Mesendoderm (in vitro differentiated cells): ENCODE results near the gene DNAH17.
A peak's percentile ranks its signal among the peaks of the same experiment; 100 is the strongest.

ENCODE experiments used
- DNase-seq: peaks from one replicate; pipeline ENCODE4 v3.0.0; 2013
- H2AK5ac ChIP-seq: 2 replicates; pipeline ENCODE4 v1.6.1; 2013; ENCODE audit warnings: low read length, inconsistent platforms
- H2BK120ac ChIP-seq: 2 replicates; pipeline ENCODE4 v1.6.1; 2013; ENCODE audit warnings: low read depth, mild to moderate bottlenecking, low read length, moderate library complexity, mixed read lengths
- H2BK15ac ChIP-seq: replicated peaks from 2 replicates; pipeline ENCODE4 v1.6.1; 2013; ENCODE audit warnings: low read depth, mild to moderate bottlenecking, moderate library complexity
- H2BK5ac ChIP-seq: 2 replicates; pipeline ENCODE4 v1.6.1; 2013; ENCODE audit warnings: low read length, inconsistent platforms
- H3K18ac ChIP-seq: 2 replicates; pipeline ENCODE4 v1.6.1; 2013; ENCODE audit warnings: mild to moderate bottlenecking, low read length, mixed read lengths
- H3K23ac ChIP-seq: one replicate; pipeline ENCODE4 v1.6.1; 2013; ENCODE audit warnings: low read length
- H3K27ac ChIP-seq: 2 replicates; pipeline ENCODE4 v1.5.1; 2013; ENCODE audit warnings: low read depth, mild to moderate bottlenecking, inconsistent platforms, low read length, moderate library complexity
- H3K27me3 ChIP-seq: 2 replicates; pipeline ENCODE4 v1.6.1; 2013; ENCODE audit warnings: low read length, control low read depth, mild to moderate bottlenecking, inconsistent platforms; ENCODE audit not compliant: insufficient read depth, poor library complexity
- H3K36me3 ChIP-seq: 2 replicates; pipeline ENCODE4 v1.6.1; 2013; ENCODE audit warnings: low read length, inconsistent platforms; ENCODE audit not compliant: control insufficient read depth, insufficient read depth
- H3K4ac ChIP-seq: one replicate; pipeline ENCODE4 v1.6.1; 2013; ENCODE audit warnings: low read depth, mild to moderate bottlenecking, low read length, moderate library complexity
- H3K4me1 ChIP-seq: 2 replicates; pipeline ENCODE4 v1.6.1; 2013; ENCODE audit warnings: low read depth, low read length, inconsistent platforms; ENCODE audit not compliant: control insufficient read depth
- H3K4me2 ChIP-seq: 2 replicates; pipeline ENCODE4 v1.6.1; 2013; ENCODE audit warnings: low read length
- H3K4me3 ChIP-seq: 2 replicates; pipeline ENCODE4 v1.5.1; 2013; ENCODE audit warnings: mild to moderate bottlenecking, low read length
- H3K56ac ChIP-seq: one replicate; pipeline ENCODE4 v1.6.1; 2013; ENCODE audit warnings: low read length
- H3K79me1 ChIP-seq: 2 replicates; pipeline ENCODE4 v1.6.1; 2013; ENCODE audit warnings: low read length, inconsistent platforms
- H3K79me2 ChIP-seq: 2 replicates; pipeline ENCODE4 v1.6.1; 2013; ENCODE audit warnings: mild to moderate bottlenecking, low read length; ENCODE audit not compliant: control insufficient read depth, insufficient read depth
- H3K9ac ChIP-seq: 2 replicates; pipeline ENCODE4 v1.6.1; 2013; ENCODE audit warnings: low read length, inconsistent platforms
- H4K5ac ChIP-seq: one replicate; pipeline ENCODE4 v1.6.1; 2013; ENCODE audit warnings: low read length
- H4K8ac ChIP-seq: one replicate; pipeline ENCODE4 v1.6.1; 2013; ENCODE audit warnings: low read depth, mild to moderate bottlenecking, control low read depth, low read length, moderate library complexity
- WGBS: extraction: QIAGEN DNeasy Blood & Tissue Kit; methylation state at CpG from one replicate; pipeline ENCODE4 v1.1.7; 2013; ENCODE audit warnings: low lambda C conversion rate, missing lambda C conversion rate; ENCODE audit not compliant: insufficient coverage; ENCODE audit errors: extremely low coverage; 5-methylcytosine and 5-hydroxymethylcytosine counted together

Gene DNAH17

DNA sequence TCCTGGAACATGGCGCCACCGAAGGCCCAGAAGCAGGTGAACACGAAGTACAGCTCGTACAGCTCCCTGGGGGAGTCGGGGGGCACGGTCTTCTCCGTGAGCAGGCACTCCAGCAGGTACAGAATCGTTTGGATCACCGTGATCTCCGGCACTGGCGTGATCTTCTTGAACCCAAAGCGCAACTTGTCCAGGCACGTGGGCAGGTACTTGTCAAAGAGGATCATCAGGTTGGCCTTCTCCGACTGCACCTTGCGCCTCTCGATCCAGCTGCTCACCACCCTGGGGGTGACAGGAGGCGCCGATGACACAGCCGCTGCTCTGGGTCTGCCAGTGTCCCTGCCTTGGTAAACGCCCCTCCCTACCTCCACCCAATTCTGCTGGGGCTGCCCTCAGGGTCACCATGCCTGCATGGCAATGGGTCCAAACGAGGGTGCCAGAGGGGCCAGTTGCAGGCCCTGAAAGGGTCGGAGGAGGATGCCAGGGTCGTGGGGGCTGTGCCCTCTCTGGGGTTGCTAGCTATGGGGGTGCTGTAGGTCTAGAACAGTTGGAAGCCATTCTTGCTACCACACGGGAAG, 90.9 kb downstream of the DNAH17 start:
- DNase-seq: no peak
- Histone ChIP-seq H3K79me2 (no peaks in the 10 kb centered on the region), H3K23ac (no peak overlapping the region), H3K36me3 (no peaks in the 10 kb centered on the region), H4K5ac (no peak overlapping the region), H3K27ac (no peak overlapping the region), H4K8ac (no peak overlapping the region), H2BK120ac (no peak overlapping the region), H3K18ac (no peak overlapping the region), H2BK5ac (no peak overlapping the region), H3K4me1 (peaks cover 6% of the 10 kb centered on the region), H3K79me1 (no peaks in the 10 kb centered on the region), H3K9ac (no peak overlapping the region), H3K56ac (no peak overlapping the region), H3K4me3 (no peak overlapping the region), H3K27me3 (no peaks in the 10 kb centered on the region), H2AK5ac (no peak overlapping the region), H3K4me2 (no peak overlapping the region), H2BK15ac (no peak overlapping the region), H3K4ac (no peak overlapping the region)
- no CpG with 5 or more reads among the region's 24 CpGs for WGBS

DNA sequence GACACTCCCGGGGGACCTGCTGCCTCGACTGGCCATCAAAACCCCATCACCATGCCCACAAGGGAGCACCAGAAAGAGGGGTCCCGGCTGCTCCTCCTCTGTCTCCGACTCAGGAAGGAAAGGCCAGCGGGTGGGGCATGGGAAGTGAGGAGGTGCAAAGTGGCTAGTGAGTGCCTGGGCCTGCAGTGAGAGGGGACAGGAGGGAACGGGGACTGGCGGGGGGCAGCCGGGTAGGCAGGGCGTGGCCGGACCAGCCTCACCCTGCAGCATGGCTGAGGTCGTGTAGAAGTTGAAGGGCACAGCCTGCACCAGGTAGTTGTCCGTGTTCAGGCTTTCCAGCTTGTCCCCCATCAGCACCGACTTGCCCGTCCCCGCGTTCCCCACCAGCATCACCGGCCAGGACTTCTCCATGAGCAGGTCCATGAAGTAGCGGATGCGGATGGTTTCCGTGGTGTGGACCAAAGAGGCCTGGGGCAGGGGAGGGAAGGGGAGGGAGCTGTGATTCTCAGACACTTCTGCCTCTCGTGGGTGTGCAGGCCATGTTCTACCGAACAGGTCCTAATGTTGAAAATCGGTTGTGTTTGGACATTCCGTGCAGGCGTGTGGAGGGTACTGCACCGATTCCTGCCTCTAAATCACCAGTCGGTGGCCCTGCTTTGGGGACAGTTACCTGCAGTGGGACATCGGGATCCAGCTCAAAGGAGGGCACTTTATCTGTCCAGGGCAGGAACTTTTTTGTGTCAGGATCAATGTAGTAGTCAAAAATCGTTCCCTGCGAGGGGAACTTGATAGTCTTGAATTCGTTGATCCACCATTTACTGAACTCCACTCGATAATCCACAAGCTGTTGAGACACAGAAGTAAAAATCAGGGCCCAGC, 91.7 kb downstream of the DNAH17 start:
- H3K27ac ChIP-seq: no peak overlapping the region
- H3K4me2 ChIP-seq: peak overlapping the region; percentile 70
- no peak overlapping the region for H3K4ac ChIP-seq
- peak overlapping the region; percentile 87 for H3K56ac ChIP-seq
- no peak overlapping the region for H4K8ac ChIP-seq
- H3K79me2 ChIP-seq: no peaks in the 10 kb centered on the region
- H3K4me1 ChIP-seq: peaks cover 6% of the 10 kb centered on the region
- WGBS: no CpG with 5 or more reads among the region's 32 CpGs
- H2AK5ac ChIP-seq: no peak overlapping the region
- no peaks in the 10 kb centered on the region for H3K27me3 ChIP-seq
- peak; percentile 25 for DNase-seq
- H3K18ac ChIP-seq: no peak overlapping the region
- H2BK5ac ChIP-seq: peak overlapping the region; percentile 45
- no peak overlapping the region for H2BK15ac ChIP-seq
- no peaks in the 10 kb centered on the region for H3K79me1 ChIP-seq
- peak overlapping the region; percentile 63 for H3K9ac ChIP-seq
- H4K5ac ChIP-seq: no peak overlapping the region
- no peaks in the 10 kb centered on the region for H3K36me3 ChIP-seq
- peak overlapping the region; percentile 84 for H3K4me3 ChIP-seq
- H2BK120ac ChIP-seq: no peak overlapping the region
- H3K23ac ChIP-seq: no peak overlapping the region

DNA sequence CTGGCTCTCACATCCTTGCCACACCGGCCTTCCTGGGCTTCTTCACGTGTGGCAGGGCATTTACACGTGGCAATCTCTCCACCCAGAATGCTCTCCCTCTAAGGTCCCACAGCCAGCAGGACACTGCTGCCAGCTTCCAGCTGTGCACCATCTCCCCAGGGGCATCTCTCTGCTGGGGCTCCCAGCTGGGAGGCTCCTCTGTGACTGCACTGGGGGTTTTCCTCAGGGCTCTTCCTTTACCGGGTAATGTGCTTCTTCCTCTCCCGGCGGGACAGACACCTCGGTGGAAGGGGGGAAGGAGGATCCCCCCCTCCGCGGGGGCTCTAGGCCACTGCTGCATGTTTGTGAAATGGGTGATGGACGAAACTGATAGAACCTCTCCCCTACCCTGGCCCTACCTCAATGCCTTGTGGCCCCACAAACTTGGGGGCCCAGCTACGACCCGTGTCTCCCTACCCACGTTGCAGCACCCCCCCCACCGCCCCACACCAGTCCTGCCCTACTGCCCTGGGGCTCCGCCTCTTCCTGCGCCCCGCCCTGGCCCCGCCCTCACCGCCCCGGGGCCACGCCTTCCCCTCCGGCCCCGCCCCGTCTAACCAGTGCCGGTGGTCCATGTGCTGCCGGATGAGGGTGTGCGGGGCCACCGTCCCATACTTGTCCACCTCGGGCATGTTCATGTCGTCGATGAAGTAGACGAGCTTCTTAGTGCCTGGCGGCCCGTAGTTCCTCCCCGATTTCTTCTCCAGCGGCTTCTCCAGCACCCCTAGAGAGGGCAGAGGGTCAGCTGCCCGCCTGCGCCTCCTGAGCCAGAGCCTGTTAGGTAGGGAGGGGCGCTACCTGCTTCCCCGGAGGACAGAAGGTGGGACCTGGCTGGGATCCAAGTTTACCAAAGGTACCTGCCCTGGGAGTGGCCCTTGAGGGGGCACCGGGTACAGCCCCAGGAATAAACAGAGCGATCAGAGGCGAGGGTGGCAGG, 92.6 kb downstream of the DNAH17 start:
- Histone ChIP-seq H3K27ac (no peak overlapping the region), H3K4me1 (peaks cover 6% of the 10 kb centered on the region), H3K56ac (peak overlapping the region; percentile 91), H3K79me2 (no peaks in the 10 kb centered on the region), H3K36me3 (no peaks in the 10 kb centered on the region), H3K4me2 (peak overlapping the region; percentile 85), H3K4ac (peak overlapping the region; percentile 75), H2AK5ac (no peak overlapping the region), H3K27me3 (no peaks in the 10 kb centered on the region), H3K9ac (peak overlapping the region; percentile 76), H3K4me3 (peak overlapping the region; percentile 84), H2BK5ac (peak overlapping the region; percentile 45), H4K5ac (no peak overlapping the region), H3K18ac (peak overlapping the region; percentile 42), H2BK15ac (no peak overlapping the region), H3K79me1 (no peaks in the 10 kb centered on the region), H3K23ac (peak overlapping the region; percentile 45), H4K8ac (peak overlapping the region; percentile 30), H2BK120ac (no peak overlapping the region)
- no CpG with 5 or more reads among the region's 43 CpGs for WGBS
- peak; percentile 76 for DNase-seq

DNA sequence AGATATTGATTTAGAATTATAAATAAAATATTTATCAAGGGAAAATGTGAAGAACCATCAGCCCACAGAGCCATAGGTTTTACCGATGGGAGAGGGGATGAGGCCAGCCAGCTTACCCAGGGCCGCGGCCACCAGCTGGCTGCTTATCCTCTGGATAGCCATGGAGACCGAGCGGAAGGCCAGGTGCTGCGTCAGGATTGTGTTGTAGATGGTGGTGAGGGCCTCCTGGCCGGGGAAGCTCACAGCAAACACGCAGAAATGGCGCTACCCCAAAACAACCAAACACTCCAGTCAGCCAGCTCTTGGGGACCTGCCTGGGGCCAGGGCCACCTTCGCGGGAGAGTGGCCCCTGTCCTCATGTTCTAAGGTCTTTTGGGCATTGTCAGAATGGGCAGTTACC, 97.8 kb downstream of the DNAH17 start:
- Histone ChIP-seq H3K27ac (no peak overlapping the region), H3K4me3 (no peak overlapping the region), H2AK5ac (no peak overlapping the region), H4K8ac (no peak overlapping the region), H3K79me1 (no peaks in the 10 kb centered on the region), H3K56ac (no peak overlapping the region), H2BK5ac (no peak overlapping the region), H3K18ac (no peak overlapping the region), H3K36me3 (no peaks in the 10 kb centered on the region), H3K4me1 (peaks cover 4% of the 10 kb centered on the region), H4K5ac (no peak overlapping the region), H3K9ac (no peak overlapping the region), H3K79me2 (no peaks in the 10 kb centered on the region), H3K27me3 (no peaks in the 10 kb centered on the region), H2BK15ac (no peak overlapping the region), H3K4ac (no peak overlapping the region), H2BK120ac (no peak overlapping the region), H3K23ac (no peak overlapping the region), H3K4me2 (no peak overlapping the region)
- WGBS: no CpG with 5 or more reads among the region's 11 CpGs
- DNase-seq: no peak

DNA sequence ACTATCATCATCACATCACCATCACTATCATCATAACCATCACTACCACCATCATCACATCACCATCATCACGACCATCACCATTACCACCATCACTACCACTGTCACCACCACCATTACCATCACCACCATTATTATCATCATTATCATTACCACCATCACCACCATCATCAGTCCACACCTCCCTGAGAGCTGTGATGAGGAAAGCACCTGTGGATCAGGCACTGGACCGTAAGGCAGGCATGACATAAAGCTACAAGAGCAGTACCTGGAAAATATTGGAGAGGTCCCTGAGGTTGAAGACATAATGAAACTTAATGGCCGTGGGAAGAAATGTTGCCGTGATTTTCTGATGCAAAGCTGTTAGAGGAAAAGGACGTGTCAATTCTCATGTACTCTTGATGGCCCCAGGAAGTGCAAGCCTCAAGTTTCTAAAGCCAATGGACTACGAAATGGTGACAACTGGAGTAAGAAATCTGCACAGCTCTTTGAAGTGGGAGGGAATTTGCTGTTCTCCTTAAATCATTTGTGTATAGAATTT, 98.4 kb downstream of the DNAH17 start:
- WGBS: 100% methylated on average over 1 of the region's 6 CpGs
- no peak overlapping the region for H4K5ac ChIP-seq
- DNase-seq: no peak
- H3K79me2 ChIP-seq: no peaks in the 10 kb centered on the region
- H3K23ac ChIP-seq: no peak overlapping the region
- no peak overlapping the region for H3K56ac ChIP-seq
- H3K18ac ChIP-seq: no peak overlapping the region
- H4K8ac ChIP-seq: no peak overlapping the region
- H3K4me3 ChIP-seq: no peak overlapping the region
- H2AK5ac ChIP-seq: no peak overlapping the region
- no peak overlapping the region for H2BK5ac ChIP-seq
- no peak overlapping the region for H3K27ac ChIP-seq
- no peak overlapping the region for H2BK120ac ChIP-seq
- no peak overlapping the region for H3K9ac ChIP-seq
- H2BK15ac ChIP-seq: no peak overlapping the region
- H3K4ac ChIP-seq: no peak overlapping the region
- H3K4me1 ChIP-seq: no peaks in the 10 kb centered on the region
- no peaks in the 10 kb centered on the region for H3K36me3 ChIP-seq
- H3K27me3 ChIP-seq: no peaks in the 10 kb centered on the region
- H3K4me2 ChIP-seq: no peak overlapping the region
- no peaks in the 10 kb centered on the region for H3K79me1 ChIP-seq
